Measurements from ENCODE around the gene BCL10.

Gene BCL10

DNA sequence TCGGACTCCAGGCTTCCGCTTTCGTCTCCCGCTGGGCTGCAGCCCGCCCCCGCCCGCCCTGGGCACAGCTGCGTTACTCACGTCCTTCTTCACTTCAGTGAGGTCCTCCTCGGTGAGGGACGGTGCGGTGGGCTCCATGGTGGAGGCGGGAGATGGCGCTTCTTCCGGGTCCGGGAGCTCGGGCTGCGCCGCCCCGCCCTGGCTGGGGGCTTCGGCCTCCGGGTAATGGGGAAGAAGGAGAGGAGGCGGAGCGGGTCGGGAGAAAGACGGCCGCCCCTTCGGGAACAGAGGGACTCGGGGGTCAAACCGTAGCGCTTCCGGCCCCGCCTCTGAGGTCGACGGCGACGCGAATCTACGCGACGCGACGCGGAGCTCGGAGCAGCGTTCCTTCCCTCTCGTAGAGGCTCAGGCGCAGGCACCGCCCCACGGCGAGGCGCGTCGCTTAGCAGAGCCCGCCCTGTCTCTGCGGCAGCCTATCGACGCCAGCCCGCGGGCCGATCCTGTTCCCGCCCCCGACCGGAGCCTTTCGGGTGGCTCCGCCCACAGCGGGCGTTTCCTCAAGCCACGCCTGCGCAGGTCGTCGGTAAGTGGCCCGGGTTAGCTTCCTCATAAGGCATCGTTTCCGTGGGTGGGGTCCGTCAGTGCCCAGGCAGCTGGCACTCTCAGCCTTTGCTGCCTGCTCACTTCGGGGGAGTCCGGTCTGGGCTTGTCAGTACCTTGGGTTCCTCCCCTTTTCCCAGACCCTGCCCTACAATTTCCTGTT lies at the start of gene BCL10:
Gene BCL10, minus strand, starts transcription at position 418 of the 763 bp plus-strand sequence. Its CDS starts 280 bp downstream, at position 138.
- DNase-seq (ENCODE audit: low read depth in 2 of 2): peak; percentile 83 to 89

DNA sequence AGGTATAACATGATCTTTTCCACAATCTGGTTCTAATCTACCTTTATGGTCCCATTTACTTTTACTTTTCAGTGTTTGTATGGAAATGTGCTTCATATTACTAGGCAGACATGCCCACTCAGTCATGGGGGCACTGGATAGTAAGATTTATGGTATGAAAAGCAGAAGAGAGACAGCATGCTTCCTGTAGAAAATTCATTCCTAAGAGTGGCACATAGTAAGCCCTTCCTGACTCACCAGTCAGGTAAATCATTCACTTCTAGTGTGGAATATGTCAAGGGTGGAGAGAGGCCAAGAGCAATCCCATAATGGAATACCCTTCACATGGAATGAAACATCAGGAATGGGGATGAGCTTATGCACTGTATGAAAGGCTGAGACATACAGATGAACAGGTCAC lies 49.5 kb upstream of the BCL10 start:
- no peak for DNase-seq (ENCODE audit: low read depth in 2 of 2)

DNA sequence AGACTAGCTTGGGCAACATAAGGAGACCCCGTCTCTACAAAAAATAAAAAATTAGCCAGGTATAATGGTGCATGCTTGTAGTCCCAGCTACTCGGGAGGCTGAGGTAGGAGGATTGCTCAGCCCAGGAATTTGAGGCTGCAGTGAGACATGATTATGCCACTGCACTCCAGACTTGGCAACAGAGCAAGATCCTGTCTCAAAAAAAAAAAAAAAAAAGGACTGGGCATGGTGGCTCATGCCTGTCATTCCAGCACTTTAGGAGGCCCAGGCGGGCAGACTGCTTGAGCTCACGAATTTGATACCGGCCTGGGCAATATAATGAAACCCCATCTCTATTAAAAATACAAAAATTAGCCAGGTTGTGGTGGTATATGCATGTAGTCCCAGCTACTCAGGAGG lies 47.3 kb upstream of the BCL10 start:
- no peak for DNase-seq (ENCODE audit: low read depth in 2 of 2)

DNA sequence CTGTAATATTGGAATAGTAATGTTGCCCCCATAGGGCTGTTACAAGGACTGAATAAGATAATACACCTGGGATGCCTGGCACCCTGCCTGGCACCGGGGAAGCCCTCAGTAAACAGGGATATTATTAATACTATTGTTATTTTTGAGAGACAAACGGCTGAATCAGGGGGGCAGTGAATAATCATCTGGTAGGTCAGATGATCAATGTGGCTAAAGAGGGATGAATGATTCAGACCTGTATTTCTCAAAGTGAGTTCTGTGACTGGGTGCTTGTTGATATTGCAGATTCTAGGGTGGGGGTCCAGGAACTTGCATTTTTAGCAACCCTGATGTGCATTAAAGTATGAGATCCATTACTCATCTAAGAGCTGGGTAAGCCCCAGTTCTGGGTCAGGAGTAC lies 46.2 kb upstream of the BCL10 start:
- DNase-seq (ENCODE audit: low read depth in 2 of 2): no peak

DNA sequence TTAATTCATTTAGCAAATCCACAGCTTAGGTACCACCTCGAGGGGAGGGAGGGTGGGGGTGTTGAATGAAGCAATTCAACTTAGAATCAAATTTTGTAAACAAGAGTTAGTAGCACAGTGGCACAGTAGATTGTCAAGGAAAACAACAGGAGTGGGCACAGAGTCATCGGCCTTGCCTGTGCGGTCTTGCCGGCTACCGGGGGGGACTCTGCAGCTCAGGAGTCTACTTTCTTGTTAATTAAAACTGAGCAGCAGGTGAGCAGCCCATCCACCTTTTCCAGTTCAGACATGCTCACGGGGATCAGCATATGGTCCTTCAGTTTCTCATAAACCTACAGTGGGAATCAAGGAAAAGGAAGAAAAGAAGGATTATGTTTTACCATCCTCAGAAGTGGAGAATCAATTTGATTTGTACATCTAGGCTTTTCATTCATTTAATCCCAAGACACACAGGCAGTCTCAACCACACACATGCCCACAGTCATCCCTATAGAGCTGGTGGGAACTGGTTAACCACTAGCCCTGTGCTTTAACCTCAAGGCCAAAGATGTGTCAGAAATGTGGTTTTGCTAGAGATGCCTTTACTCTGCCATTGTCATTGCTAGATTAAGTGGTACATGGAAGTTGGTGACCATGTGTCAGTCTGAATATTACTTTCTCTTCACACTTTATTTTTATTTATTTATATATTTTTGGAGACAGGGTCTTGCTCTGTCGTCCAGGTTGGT lies 45.0 kb upstream of the BCL10 start:
- no peak for DNase-seq (ENCODE audit: low read depth in 2 of 2)

DNA sequence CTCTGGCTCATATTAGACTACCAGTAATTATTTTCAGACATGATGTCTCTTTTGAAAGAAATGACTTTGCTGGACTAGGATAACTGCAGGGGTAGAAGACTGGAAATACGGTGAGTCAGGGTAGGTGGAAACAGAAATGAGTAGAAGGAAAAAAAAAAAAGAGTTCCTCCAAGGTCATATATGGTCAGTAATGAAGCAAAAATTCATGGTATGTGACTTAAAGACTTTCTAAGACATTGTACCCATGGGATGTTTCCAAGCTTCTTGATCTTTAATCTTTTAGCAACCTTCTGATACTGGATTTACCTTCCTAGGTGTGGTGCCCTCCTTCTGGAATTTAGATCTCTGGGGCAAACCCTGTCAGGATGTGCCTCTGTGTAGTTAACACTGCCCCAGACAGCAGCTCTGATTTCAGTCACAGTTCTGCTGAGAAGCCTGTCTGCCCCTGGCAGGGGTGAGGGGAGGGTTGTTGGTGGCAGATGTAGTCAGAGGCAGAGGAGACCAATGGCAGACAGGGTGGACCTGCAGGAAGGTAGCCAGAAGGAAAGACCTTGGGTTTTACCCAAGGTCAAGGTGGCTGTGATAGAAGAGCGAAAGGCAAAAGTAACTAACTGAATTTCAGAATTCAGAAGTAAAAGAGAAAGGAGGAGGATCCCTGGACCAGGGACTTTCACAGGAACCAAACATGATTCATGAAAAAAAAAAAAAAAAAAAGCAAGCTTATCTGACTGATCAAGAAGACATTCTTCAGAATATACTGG lies 44.1 kb upstream of the BCL10 start:
- no peak for DNase-seq (ENCODE audit: low read depth in 2 of 2)

DNA sequence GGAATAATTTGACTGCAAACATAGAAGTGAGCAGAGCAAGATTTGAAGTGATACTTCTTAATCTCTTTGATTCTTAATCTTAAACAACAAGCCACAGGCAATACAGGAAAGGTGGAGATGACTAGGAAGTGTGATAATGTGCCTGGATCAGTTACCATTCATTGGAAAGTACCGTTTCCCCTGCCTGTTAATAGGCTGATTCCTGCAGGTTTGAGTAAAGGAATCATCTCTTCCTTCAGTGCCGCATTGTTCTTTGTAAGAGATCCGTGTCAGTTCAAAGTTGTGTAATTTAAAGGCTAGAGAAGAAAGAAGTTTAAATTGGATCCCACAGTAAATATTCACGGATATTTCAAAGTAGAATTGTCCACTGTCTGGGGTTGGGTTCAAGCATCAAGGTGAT lies 43.5 kb upstream of the BCL10 start:
- no peak for DNase-seq (ENCODE audit: low read depth in 2 of 2)

DNA sequence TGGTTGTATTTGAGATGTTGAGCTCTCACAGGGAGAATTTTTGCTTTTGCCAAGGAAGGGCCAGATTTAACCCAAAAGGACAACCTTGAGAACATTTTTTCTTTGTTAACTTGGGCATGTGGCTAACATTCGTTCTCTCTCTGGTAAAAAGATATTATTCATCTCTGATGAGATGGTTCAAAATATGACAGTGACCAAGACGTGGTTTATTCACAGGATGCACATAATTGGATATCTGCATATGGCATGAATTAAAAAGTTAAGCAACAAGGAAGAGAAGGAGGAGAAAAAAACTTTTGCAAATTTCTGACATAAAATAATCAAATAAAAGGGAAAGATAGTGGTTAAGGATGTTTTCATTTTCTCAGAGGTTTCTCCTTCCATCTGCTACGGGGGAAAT lies 43.1 kb upstream of the BCL10 start:
- peak in 1 of 2 experiments; percentile 55 for DNase-seq (ENCODE audit: low read depth in 2 of 2)

DNA sequence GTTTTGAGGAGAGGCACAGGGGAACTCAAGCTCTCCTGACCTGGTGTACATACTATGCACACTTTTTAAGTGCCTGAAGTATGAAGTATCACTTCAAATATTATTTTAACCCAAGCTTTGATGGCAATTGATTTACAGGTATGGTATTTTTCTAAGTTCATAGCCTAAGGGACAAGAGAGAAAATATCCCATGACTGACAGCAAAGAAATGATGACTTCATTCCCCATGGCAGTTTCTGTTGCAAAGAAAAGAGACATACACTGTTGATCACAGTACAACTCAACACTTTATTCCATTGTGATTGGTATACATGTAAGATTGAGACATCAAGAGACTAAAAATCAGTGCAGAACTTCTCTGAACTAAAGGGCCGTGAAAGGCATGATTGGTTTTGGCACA lies 41.8 kb upstream of the BCL10 start:
- no peak for DNase-seq (ENCODE audit: low read depth in 2 of 2)

DNA sequence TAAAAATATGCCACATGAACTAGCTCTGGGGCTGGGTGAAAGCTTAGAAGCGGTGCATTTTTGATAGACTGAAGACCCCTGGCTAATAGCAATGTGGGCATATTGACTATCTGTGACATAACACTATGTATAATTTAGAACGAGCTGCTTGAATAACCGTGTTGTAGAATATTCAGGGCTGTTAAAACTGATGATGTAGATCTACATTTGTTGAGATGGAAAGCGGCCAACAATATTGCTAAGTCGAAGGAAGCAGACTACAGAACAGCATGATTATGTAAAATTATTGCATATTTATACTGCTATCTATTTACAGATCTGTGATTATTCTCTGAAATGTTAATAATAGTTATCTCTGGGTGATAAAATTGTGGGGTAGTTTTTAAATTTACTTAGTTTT lies 41.1 kb upstream of the BCL10 start:
- DNase-seq (ENCODE audit: low read depth in 2 of 2): no peak

DNA sequence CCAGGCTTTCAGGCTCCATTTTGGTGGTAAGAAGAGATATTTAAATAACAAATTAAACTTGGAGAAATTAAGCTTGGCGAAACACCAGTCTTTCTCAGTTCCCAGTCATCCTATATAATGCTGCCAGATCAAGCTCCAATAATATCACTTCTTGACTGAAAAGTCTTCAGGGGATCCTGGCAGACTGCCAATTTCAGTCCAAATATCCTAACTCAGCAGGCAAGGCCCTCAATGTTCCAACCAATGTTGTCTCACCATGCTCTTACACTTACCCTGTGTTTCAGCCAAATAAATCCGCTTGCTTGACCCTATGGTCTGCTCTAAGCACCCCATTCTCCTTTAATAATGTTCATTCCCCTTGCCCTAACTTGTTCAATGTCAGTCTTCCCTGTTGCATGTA lies 39.9 kb upstream of the BCL10 start:
- no peak for DNase-seq (ENCODE audit: low read depth in 2 of 2)

DNA sequence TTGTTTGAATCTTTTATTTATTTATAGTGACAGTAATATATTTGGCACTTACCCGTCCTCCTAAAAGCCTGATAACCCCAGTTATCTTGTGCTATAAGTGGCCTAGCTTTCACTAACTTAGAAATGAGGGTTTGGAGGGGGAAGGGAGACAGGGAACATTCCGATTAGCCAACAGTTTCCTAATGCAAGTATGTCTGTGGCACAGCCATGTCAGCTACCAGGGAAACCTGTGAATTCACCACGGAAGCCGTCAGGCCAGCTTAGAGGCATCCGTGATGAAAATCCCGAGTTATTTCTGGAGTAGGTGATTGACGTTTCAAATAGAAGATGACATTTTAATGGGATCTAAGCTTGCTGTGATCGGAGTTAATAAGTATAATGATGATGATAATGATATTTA lies 39.4 kb upstream of the BCL10 start:
- no peak for DNase-seq (ENCODE audit: low read depth in 2 of 2)

DNA sequence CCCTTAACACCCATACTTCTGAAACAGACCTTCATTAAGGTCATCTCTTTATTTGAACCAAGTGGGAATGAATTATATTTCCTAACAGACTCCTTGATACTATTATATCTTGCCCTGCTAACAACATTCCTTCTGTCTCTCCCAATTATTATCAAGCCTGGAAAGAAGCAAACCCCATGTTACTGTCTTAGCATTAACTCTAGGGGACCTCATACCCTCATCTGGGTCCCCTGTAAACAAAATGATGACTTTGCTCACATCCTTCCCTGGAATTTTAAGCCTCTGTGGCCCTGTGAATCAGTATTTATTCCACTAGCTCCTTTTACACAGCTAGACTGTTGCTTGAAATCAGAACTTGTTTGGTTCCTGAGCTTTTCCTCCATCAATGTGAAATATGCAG lies 38.3 kb upstream of the BCL10 start:
- no peak for DNase-seq (ENCODE audit: low read depth in 2 of 2)

DNA sequence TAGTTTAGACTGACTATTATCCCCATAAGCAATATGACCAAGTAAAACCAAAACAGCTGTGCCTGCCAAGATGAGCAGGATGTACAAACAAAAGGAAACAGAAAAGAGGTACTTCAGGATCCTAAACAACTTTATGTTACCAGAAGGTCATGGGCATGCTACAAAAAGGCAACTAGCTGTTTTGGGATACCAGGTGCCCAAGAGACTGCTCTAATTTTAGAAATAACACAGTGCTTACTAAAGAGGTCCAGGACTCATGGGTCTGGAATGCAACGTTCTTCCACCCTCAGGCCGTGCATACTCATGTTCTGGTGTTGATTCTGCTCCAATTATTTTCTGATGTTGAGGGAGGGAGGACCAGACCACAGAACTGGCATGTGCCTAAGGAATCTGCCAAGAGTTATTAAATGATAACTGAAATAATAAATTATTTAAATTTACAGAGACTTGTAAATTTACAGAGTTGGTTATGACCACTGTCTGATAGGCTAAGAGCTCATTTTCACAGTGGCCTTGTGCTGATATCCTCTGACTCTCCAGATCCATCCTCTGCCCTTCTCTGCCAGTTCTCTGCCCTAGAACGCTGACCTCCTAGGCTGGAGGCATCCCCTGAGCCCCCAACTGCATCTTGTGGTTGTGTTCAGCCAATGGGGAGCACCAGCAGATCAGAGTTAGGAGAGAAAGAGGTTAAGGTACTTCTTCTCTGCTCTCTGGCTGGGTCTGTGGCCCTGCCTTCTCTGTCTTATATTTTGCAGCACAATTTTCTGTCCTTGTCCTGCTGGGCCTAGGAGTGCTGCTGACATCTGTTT lies 37.7 kb upstream of the BCL10 start:
- peak; percentile 86 to 88 for DNase-seq (ENCODE audit: low read depth in 2 of 2)

DNA sequence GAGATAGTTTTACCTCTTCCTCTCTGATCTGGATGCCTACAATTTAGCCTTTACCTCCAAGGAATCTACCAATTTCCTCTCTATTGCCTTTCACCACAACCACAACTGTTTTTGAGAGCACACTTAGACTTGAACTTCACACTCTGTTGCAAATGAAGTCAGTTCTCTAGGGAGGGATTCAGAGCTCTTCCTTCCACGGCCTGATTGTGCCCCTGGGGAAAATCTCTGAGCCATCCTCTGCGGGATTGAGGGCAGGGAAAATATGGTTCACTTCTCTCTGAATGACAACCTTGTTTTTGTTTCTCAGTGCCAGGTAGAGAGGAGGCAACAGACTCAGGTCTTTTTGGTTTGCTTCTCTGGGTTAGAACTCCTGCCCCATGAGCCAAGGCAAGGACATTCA lies 35.4 kb upstream of the BCL10 start:
- DNase-seq (ENCODE audit: low read depth in 2 of 2): no peak

DNA sequence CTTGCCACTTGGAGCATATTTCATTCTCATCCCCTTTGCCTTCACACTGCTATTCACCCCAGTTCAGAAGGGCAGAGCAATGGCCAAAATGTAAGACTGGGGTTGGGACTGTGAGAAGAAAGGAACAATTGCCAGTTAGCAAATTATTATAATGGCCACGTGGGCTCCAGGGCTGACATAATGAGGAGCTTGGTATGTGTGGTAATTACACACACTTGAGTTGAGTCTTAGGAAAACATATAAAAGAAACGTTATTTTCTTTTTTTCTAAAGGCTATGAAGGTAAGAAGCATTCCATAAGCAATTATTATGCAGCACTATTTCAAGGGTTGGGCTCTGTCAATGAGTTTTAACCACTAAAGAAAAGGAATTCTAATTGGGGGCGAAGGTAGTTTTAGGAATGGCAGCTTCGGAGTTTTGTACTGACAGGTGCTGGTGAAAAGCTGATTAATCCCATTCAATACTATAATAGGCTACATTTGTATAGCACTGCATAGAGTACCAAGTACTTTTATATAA lies 32.5 kb upstream of the BCL10 start:
- no peak for DNase-seq (ENCODE audit: low read depth in 2 of 2)

DNA sequence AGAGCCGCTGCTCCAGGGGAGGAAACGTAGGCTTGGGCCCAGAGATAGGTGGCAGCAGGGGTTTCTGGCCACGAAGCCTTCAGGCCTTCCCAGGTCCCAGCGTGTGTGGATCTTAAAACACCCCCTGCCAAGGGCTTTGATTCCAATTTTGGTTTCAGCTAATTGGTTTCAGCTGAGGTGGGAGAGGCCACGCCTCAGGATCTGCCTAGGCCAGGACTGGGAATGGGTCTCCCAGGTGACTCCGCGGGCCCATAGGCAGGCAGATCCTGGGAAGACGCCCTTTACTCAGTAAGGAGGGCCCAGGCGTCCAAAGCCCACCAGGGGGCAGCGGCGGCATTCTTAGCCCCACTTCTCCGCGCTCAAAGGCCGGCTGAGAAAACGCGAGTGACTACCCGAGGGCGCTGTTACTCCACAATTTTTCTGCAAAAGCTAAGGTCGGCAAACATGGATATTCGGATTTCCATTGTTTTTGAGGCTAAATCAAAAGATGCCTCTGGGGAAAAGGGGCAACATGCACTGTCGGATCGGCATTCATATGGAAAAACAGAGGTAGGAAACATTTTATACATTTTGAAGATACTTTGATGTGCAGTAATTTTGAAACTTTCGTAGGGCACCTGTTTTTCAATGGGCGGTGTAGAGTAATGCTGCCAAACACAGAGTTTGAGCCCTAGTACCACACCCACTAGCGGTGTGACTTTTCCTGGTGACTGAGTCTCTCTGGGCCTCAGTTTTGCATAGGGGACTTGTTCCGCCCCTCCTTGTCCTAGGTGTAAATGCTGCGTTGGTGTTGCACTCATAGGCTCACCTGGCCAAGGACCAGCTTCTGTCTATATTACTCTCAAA lies 31.8 kb upstream of the BCL10 start:
- DNase-seq (ENCODE audit: low read depth in 2 of 2): peak in 1 of 2 experiments; percentile 66

DNA sequence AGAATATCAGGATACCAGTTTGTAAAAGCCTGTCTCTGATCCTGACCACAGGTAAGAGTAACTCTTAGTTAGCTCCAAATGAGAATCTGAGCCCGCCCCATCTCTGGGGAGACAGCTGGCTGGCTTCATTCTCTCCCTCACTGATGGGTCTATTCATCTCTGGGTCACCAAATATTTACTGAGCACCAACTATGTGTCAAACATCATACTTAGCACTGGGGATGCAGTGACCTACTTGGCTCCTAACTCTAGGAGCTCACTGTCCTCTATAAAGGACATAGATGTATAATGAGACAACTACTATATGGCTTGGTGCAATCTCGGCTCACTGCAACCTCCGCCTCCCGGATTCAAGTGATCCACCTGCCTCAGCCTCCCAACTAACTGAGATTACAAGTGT lies 29.8 kb upstream of the BCL10 start:
- DNase-seq (ENCODE audit: low read depth in 2 of 2): no peak

DNA sequence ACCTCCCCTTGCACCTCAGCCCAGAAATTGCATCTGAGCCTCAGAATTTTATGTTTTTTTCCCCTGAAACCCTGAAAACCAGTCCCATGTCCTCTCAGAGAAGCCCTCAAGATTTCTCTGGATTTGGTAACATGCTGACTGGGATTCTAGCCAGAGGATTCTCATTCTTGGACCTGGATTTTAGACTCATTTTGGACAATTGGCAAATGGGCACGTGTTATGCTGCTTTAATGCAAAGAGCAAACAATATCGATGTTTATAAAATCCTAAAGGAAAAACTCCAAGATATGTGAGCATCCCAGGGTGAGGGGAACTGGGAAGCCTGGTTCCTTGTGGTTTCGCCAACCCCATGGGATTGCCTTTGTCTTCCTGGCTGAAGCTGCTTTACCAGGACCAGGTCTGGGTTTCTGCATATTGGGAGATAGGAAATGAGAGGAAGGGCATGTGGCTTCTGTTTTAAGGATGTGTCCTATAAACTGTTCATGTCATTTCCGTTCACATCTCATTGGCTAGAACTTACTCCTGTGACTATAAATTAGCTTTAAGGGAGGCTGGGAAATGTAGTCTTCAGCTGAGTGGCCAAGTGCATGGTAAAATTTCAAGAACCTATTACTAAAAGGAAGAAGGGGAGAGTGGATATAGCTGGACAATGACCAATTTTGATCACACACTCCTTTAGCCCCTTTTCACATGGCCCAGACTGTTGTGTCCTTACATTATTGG lies 27.2 kb upstream of the BCL10 start:
- no peak for DNase-seq (ENCODE audit: low read depth in 2 of 2)

DNA sequence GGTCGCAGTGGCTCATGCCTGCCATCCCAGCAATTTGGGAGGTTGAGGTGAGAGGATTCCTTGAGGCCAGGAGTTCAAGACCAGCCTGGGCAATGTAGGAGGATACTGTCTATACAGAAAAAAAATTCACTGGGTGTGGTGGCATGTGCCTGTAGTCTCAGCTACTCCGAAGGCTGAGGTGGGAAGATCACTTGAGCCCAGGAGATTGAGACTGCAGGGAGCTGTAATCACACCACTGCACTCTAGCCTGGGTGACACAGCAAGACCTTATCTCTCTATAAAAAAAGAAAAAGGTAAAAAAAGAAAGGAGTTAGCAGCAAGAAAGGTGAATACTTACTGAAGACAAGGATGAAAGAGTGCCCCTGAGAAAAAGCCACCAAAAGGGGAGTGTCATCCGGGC lies 23.7 kb upstream of the BCL10 start:
- no peak for DNase-seq (ENCODE audit: low read depth in 2 of 2)
